Measurements from ENCODE around the gene CES2.

CES2 gene

DNA sequence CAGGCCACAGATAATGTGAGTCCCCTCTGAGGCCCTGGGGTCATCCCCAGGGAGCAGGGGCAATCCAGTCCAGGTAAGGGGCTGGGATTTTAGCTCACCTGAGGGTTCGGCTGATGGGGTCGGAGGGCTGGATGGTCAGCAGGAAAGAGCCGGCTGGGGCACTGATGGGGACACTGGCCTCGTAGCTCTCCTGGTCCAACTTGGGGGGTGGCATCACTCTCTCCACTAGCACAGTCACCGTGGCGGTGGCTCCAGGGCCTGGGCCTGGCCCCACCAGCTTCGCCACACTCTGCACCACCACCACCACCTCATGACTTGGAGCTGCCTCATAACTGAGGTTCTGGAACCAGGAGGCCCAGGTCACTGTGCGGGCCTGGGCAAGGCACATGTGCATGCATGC is 23.5 kb upstream of the CES2 start:
- no peak overlapping the region for H3K9ac ChIP-seq (ENCODE audit: low read depth, low read length)
- H3K36me3 ChIP-seq (ENCODE audit: insufficient read depth, low read length), result no peaks in the 10 kb centered on the region
- H3K27ac ChIP-seq (ENCODE audit: low read depth, low read length), result no peak overlapping the region
- H3K9me3 ChIP-seq (ENCODE audit: insufficient read depth, low read depth, low read length), result no peaks in the 10 kb centered on the region
- no peaks in the 10 kb centered on the region; the same call in 1 of the 2 replicates for H3K27me3 ChIP-seq (ENCODE audit: insufficient read depth, low read length)
- 91% methylated on average over 8 of the region's 8 CpGs for WGBS
- H3K4me3 ChIP-seq (ENCODE audit: low read length), result no peak overlapping the region
- H3K4me1 ChIP-seq (ENCODE audit: insufficient read depth, low read length), result no peaks in the 10 kb centered on the region

DNA sequence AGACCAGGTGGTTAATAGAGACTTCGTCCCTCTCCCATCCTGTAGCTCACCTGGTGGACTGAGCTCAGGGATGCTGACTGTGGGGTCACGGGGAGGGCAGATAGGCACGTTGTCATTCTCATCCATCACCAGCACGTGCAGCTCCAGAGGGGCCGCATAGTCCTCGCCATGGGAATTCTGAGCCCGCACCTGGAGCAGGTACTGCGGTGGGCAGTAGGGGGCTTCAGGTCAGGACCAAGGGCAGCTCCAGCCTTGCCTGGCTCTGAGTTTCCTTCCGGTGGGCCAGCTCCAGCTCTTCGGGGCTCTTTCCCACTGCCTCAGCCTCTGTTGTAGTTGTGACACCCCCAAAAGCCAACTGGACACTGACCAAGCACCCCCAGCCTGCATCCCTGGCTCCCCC is 22.2 kb upstream of the CES2 start:
- Histone ChIP-seq H3K4me3 (ENCODE audit: low read length) (no peak overlapping the region), H3K36me3 (ENCODE audit: insufficient read depth, low read length) (no peaks in the 10 kb centered on the region), H3K27ac (ENCODE audit: low read depth, low read length) (no peak overlapping the region), H3K9me3 (ENCODE audit: insufficient read depth, low read depth, low read length) (no peaks in the 10 kb centered on the region), H3K4me1 (ENCODE audit: insufficient read depth, low read length) (no peaks in the 10 kb centered on the region), H3K27me3 (ENCODE audit: insufficient read depth, low read length) (no peaks in the 10 kb centered on the region; the same call in 1 of the 2 replicates), H3K9ac (ENCODE audit: low read depth, low read length) (no peak overlapping the region)
- WGBS, result 52% methylated on average over 10 of the region's 10 CpGs

DNA sequence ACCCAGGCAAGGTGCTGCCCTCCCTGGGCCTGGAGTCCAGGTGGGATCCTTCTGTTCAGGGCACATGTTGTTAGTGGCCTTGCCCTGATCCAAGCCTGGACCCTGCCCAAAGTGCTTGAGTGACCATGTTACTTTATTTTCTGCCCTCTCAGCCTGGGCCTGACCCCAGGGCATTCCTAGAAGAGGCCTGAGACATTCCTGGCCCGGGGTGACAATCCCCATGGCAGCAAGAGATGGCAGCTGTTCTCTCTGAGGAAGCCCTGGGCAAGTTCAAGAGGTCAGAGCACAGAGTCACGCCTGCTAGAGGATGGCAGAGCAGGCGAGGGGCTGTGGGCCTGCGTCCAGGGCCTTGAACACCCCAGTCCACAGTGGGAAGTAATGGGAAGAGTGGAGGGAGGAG is 21.6 kb upstream of the CES2 start:
- 83% methylated on average over 4 of the region's 4 CpGs for WGBS
- no peak overlapping the region for H3K4me3 ChIP-seq (ENCODE audit: low read length)

DNA sequence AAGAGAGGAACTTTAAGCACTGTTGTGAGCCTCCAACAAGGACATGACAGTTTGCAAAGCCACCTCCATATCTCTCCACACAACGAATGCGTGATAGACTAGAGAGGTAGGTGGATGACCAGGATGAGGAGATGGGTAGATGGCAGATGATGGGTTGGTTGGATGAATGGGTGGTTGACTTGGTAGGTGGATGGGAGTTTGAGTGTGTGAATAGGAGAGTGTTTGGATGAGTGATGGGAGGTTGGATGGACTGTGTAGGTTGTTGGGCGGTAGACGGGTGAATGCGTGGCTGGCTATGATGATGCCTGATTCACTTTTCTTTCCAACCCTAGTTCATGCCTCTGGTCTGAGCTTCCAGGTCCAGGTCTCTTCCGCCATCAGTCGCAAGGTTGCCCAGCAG is 20.8 kb upstream of the CES2 start:
- Histone ChIP-seq H3K9ac (ENCODE audit: low read depth, low read length) (no peak overlapping the region), H3K36me3 (ENCODE audit: insufficient read depth, low read length) (no peaks in the 10 kb centered on the region), H3K27ac (ENCODE audit: low read depth, low read length) (no peak overlapping the region), H3K4me3 (ENCODE audit: low read length) (no peak overlapping the region), H3K9me3 (ENCODE audit: insufficient read depth, low read depth, low read length) (no peaks in the 10 kb centered on the region), H3K27me3 (ENCODE audit: insufficient read depth, low read length) (peaks cover 3% of the 10 kb centered on the region; the same call in 1 of the 2 replicates), H3K4me1 (ENCODE audit: insufficient read depth, low read length) (no peaks in the 10 kb centered on the region)
- WGBS, result 97% methylated on average over 7 of the region's 7 CpGs

More for the DNA sequence above, 21.6 kb upstream of the CES2 start:
- Histone ChIP-seq H3K9me3 (ENCODE audit: insufficient read depth, low read depth, low read length) (no peaks in the 10 kb centered on the region), H3K27me3 (ENCODE audit: insufficient read depth, low read length) (no peaks in the 10 kb centered on the region; the same call in 1 of the 2 replicates), H3K9ac (ENCODE audit: low read depth, low read length) (no peak overlapping the region), H3K4me1 (ENCODE audit: insufficient read depth, low read length) (no peaks in the 10 kb centered on the region), H3K36me3 (ENCODE audit: insufficient read depth, low read length) (no peaks in the 10 kb centered on the region), H3K27ac (ENCODE audit: low read depth, low read length) (no peak overlapping the region)

DNA sequence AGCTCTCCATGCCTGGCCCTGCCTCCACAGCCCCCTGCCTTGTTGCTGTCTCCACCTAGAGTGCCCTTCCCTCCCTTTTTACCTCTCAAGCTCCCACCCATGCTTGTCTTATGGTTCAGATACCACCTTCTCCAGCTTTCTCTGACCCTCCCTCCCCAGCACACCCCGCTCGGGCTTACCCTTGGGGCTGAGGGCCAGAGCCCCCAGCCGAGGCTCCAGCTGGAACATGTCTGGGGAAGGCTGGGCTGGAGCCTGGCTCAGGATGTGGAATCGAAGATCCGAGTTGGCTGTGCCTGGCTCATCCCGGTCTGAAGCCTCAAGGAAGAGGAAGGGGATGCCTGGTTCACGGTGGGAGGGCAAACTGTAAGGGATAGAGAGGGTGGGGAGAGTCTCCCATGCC is 20.3 kb upstream of the CES2 start:
- Histone ChIP-seq H3K27me3 (ENCODE audit: insufficient read depth, low read length) (peaks cover 7% of the 10 kb centered on the region; the same call in 1 of the 2 replicates), H3K4me1 (ENCODE audit: insufficient read depth, low read length) (no peaks in the 10 kb centered on the region), H3K9me3 (ENCODE audit: insufficient read depth, low read depth, low read length) (no peaks in the 10 kb centered on the region), H3K27ac (ENCODE audit: low read depth, low read length) (no peak overlapping the region), H3K36me3 (ENCODE audit: insufficient read depth, low read length) (no peaks in the 10 kb centered on the region), H3K4me3 (ENCODE audit: low read length) (no peak overlapping the region), H3K9ac (ENCODE audit: low read depth, low read length) (no peak overlapping the region)
- WGBS, result 78% methylated on average over 6 of the region's 7 CpGs

DNA sequence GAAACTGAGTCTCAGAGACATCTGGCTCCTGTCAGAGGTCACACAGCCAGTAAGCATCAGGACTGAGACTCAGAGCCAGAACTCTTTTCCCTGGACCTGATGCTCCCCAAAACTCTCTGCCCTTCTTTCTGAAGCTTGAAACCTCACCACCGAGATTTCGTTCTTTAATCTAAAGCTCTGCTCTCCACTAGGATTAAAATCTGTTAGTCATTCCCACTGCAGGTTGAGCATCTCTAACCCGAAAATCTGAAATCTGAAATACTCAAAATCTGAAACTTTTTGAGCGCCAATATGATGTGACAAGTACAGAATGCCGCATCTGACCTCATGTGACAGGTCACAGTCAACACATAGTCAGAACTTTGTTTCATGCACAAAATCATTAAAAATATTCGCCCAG is 18.8 kb upstream of the CES2 start:
- Histone ChIP-seq H3K27me3 (ENCODE audit: insufficient read depth, low read length) (peaks cover 9% of the 10 kb centered on the region; the same call in 1 of the 2 replicates), H3K9ac (ENCODE audit: low read depth, low read length) (no peak overlapping the region), H3K4me3 (ENCODE audit: low read length) (no peak overlapping the region), H3K4me1 (ENCODE audit: insufficient read depth, low read length) (no peaks in the 10 kb centered on the region), H3K27ac (ENCODE audit: low read depth, low read length) (no peak overlapping the region), H3K9me3 (ENCODE audit: insufficient read depth, low read depth, low read length) (no peaks in the 10 kb centered on the region), H3K36me3 (ENCODE audit: insufficient read depth, low read length) (no peaks in the 10 kb centered on the region)
- WGBS, result 91% methylated on average over 6 of the region's 6 CpGs

DNA sequence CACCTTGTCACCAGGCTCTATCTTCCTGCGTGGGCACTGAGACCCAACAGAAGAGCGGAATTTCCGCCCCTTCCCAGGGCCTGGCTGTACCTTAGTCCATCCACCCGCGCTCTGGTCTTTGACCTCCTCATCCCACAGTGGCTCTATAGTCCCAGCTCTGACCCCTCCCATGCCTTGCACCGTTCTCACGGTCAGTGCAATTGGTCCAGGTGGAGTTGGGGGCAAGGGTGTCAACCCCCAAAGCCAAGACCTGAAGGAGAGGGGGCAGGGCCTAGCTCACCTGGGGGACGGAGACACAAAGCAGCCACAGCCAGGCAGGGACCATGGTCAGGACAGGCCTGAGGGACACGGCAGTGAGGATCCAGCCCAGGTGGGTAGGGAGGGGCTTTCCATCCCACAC is 17.6 kb upstream of the CES2 start:
- Histone ChIP-seq H3K9me3 (ENCODE audit: insufficient read depth, low read depth, low read length) (no peaks in the 10 kb centered on the region), H3K4me1 (ENCODE audit: insufficient read depth, low read length) (no peaks in the 10 kb centered on the region), H3K27ac (ENCODE audit: low read depth, low read length) (no peak overlapping the region), H3K9ac (ENCODE audit: low read depth, low read length) (no peak overlapping the region), H3K36me3 (ENCODE audit: insufficient read depth, low read length) (no peaks in the 10 kb centered on the region), H3K27me3 (ENCODE audit: insufficient read depth, low read length) (peaks cover 9% of the 10 kb centered on the region; the same call in 1 of the 2 replicates), H3K4me3 (ENCODE audit: low read length) (no peak overlapping the region)
- WGBS, result 89% methylated on average over 9 of the region's 9 CpGs

DNA sequence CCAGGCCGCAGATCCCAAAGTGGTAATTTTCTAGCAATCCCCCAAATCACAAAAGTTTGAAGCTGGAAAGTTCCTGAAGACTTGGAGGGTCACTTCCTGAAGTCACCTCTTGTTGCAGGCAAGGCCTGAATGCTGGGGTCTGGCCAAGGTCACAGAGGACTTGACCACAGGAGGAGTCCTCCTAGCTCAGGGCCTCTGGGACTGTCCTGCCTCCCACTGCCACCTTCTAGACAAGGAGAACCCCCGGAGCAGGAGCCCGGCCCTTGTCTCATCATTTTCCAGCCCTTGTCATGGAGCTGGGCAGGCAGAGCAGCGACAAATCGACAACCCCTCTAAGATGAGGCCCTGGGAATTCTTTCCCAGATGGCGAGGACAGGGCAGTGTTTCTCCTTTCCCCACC is 17.0 kb upstream of the CES2 start:
- Histone ChIP-seq H3K4me3 (ENCODE audit: low read length) (no peak overlapping the region), H3K4me1 (ENCODE audit: insufficient read depth, low read length) (no peaks in the 10 kb centered on the region), H3K36me3 (ENCODE audit: insufficient read depth, low read length) (no peaks in the 10 kb centered on the region), H3K27ac (ENCODE audit: low read depth, low read length) (no peak overlapping the region), H3K9me3 (ENCODE audit: insufficient read depth, low read depth, low read length) (no peaks in the 10 kb centered on the region), H3K9ac (ENCODE audit: low read depth, low read length) (no peak overlapping the region), H3K27me3 (ENCODE audit: insufficient read depth, low read length) (peaks cover 15% of the 10 kb centered on the region)
- WGBS, result 87% methylated on average over 6 of the region's 6 CpGs

DNA sequence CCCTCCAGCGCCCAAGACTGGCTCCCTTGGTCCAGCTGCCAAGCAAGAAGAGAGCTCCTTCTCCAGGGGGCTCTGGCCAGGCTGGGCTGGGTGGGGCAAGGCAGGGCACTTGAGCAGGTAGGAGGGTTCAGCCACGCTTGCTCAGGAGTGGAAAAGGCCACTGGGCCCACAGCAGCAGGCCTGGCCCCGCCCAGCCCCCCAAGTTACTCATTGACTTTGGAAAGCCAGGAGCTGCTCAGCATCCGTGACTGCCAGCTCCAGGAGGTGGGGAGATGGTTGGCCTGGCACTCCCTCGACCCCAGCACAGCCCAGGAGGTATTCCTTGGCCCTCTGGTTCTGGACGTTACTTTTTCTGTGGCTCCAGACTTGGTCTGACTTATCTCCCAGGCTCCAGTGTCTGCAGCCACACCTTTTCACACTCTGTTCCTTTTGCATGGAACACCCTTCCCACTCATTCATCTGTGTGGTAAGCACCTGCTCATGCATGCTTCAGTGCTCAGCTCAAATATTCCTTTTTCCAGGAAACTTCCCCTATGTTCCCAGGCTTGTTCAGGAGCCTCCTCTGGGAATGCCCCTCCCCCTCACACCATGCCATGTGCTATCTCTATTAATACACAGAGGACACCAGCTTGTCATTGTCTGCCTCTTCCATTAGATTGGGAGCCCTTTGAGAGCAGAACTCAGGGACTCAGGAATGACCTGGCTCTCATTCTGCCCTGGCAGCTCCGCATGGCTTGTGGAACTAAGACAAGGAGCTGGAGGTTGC is 16.3 kb upstream of the CES2 start, which contains the start of gene CDH16:
Gene CDH16, minus strand, starts transcription at position 83 of the 766 bp plus-strand sequence. CDS start 820 bp downstream, outside the sequence.
- Histone ChIP-seq H3K36me3 (ENCODE audit: insufficient read depth, low read length) (no peaks in the 10 kb centered on the region), H3K4me3 (ENCODE audit: low read length) (no peak within 1 kb of the TSS), H3K27ac (ENCODE audit: low read depth, low read length) (no peak within 1 kb of the TSS), H3K9me3 (ENCODE audit: insufficient read depth, low read depth, low read length) (no peaks in the 10 kb centered on the region), H3K4me1 (ENCODE audit: insufficient read depth, low read length) (no peaks in the 10 kb centered on the region), H3K9ac (ENCODE audit: low read depth, low read length) (no peak within 1 kb of the TSS), H3K27me3 (ENCODE audit: insufficient read depth, low read length) (peaks cover 21% of the 10 kb centered on the region)
- 85% methylated on average over 7 of the region's 7 CpGs for WGBS

DNA sequence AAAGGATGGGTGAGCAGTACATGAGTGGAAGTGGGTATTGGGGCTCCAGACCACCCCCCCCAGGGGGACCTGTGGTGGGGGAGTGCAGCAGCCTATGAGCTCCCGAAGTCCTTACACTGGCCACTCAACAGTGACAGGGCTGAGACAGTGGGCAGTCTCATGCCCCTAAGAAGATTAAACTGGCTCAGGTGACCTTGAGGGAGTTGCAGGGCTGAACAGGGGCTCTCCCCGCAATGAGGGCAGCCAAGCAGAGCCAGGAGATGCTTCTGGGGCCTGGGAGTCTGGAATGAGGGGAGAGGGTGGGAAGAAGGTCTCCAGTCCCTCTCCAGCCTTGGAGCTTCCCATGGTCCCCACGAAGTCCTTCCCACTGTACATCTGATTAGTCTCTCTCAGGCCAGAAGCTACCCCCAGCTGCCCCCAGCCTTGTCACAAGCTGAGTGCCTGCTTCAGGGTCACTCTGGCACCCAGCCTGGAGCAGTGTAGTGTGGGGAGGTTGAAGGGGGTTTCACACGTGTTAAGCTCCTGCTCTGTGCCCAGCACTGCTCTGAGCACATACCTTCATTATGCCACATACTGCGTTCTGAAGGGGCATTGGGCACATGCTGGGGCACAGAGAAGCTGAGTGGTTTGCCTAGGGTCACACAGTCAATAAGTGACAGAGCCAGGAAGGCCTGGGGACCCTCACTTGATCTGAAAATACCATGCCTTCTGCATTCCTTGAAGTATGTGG is 15.6 kb upstream of the CES2 start:
- no peak overlapping the region for H3K9ac ChIP-seq (ENCODE audit: low read depth, low read length)
- no peaks in the 10 kb centered on the region for H3K9me3 ChIP-seq (ENCODE audit: insufficient read depth, low read depth, low read length)
- no peak overlapping the region for H3K27ac ChIP-seq (ENCODE audit: low read depth, low read length)
- H3K4me3 ChIP-seq (ENCODE audit: low read length), result no peak overlapping the region
- no peaks in the 10 kb centered on the region for H3K36me3 ChIP-seq (ENCODE audit: insufficient read depth, low read length)
- no peaks in the 10 kb centered on the region for H3K4me1 ChIP-seq (ENCODE audit: insufficient read depth, low read length)
- peaks cover 28% of the 10 kb centered on the region for H3K27me3 ChIP-seq (ENCODE audit: insufficient read depth, low read length)
- WGBS, result 76% methylated on average over 5 of the region's 5 CpGs

DNA sequence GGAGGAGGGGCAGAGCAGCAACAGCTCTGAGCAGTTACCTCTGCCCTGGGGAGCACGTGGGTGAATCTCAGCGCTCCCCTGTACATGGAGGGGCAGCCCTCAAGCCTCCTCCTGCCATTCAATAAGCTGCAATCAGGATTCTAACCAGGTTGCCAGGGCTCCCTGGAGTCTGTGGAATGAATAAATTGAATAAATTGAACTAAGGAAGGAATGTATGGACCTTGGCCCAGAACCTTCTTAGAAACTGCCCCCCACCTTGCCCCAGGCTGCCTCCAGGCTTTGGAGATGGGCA is 15.1 kb upstream of the CES2 start:
- WGBS, result 61% methylated on average over 2 of the region's 2 CpGs
- peaks cover 33% of the 10 kb centered on the region for H3K27me3 ChIP-seq (ENCODE audit: insufficient read depth, low read length)
- H3K9me3 ChIP-seq (ENCODE audit: insufficient read depth, low read depth, low read length), result no peaks in the 10 kb centered on the region
- no peak overlapping the region for H3K9ac ChIP-seq (ENCODE audit: low read depth, low read length)
- no peak overlapping the region for H3K27ac ChIP-seq (ENCODE audit: low read depth, low read length)
- H3K36me3 ChIP-seq (ENCODE audit: insufficient read depth, low read length), result no peaks in the 10 kb centered on the region
- H3K4me1 ChIP-seq (ENCODE audit: insufficient read depth, low read length), result no peaks in the 10 kb centered on the region
- H3K4me3 ChIP-seq (ENCODE audit: low read length), result no peak overlapping the region
